ENCODE measurements around the gene SORCS2.

The SORCS2 gene

GRCh38 chr4:7524064-7524682 is 331.8 kb downstream of the SORCS2 start:
- no peak for TF ChIP-seq CTCF (conservative IDR thresholded peaks at IDR 0.05; ENCODE audit: low read depth, low read length)
- no peak for DNase-seq (ENCODE audit: low read depth)
- no peak overlapping the region for H3K4me3 ChIP-seq (ENCODE audit: low read depth, low read length)

DNA sequence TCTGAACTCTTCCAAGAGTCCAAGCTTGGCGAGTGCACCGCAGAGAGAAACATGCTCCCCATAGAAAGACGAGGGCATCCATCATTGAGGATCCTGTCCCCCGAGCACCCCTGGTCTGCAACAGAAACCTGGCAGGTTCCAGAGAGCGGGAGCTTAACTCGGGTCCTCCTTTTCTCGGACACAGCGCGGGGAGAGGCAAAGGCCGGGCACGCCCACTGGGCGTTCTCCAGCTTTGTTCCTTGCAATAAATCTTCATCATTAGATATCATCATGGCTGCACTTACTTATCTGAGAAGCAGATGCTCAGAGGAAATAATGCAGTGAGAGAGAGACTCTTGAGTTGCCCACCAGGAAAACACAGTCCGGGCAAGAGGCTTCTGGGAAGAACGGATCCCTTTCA is 332.5 kb downstream of the SORCS2 start:
- no peak for DNase-seq (ENCODE audit: low read depth)
- no peak for TF ChIP-seq CTCF (conservative IDR thresholded peaks at IDR 0.05; ENCODE audit: low read depth, low read length)
- no peak overlapping the region for H3K4me3 ChIP-seq (ENCODE audit: low read depth, low read length)

- no peak for DNase-seq (ENCODE audit: low read depth)
- H3K4me3 ChIP-seq (ENCODE audit: low read depth, low read length) = no peak overlapping the region
- TF ChIP-seq CTCF (conservative IDR thresholded peaks at IDR 0.05; ENCODE audit: low read depth, low read length) = no peak
These were observed 334.2 kb downstream of the SORCS2 start for GRCh38 chr4:7526491-7526890.

GRCh38 chr4:7526929-7527535 is 334.7 kb downstream of the SORCS2 start:
- no peak overlapping the region for H3K4me3 ChIP-seq (ENCODE audit: low read depth, low read length)
- no peak for DNase-seq (ENCODE audit: low read depth)
- no peak for TF ChIP-seq CTCF (conservative IDR thresholded peaks at IDR 0.05; ENCODE audit: low read depth, low read length)

DNA sequence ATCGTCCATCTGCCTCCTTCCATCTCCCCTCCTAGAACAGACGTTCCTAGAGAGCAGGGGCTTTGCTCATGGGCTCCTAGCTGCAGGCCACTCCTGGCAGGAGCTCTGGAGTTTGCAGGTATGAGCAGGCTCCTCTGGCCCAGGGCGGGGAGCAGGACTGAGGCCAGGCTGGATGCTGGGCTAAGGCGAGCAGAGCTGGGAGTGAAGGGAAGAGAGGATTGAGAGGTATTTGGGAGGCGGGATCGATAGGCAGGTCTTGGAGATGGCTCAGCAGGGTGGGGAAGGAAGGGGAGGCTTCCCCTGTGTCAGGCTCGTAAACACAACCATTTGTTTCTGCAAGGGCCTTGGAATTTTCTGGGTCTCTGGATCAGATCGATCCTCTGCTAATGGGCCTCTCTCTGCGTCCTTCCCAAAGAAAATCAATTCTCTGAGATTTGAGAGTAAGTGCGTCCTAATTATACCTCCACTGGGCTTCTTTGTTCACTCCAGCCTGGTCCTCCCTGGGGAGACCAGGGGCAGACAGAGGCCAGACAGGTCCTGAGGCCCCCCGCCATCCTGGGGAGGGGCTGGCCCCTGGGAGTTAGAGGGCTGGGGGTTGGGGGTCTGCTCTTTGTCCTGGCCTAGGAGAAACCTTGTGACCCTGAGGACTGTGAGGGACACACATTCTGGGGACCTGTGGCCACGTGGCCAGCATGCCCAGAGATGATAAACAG is 337.2 kb downstream of the SORCS2 start:
- no peak for DNase-seq (ENCODE audit: low read depth)
- no peak for TF ChIP-seq CTCF (conservative IDR thresholded peaks at IDR 0.05; ENCODE audit: low read depth, low read length)

DNA sequence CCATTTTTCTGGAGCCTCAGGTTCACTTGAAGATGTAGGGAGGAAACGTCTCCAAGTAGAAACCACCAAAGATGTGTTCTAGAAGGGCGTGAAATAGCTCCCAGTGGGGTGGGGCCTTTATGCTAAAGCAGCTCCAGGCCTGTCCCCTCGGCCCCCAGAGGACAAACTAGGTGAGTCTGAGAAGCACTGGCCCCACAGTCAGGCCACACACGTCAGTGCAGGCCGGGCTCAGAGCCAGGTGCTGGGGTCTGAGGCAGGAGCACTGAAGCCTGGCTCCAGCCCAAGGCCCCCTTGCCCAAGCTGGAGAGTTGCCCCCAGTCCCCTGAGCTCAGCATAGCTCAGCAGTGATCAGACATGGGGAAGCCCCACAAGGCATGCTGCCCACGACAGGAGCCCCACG is 337.7 kb downstream of the SORCS2 start:
- no peak for TF ChIP-seq CTCF (conservative IDR thresholded peaks at IDR 0.05; ENCODE audit: low read depth, low read length)
- no peak overlapping the region for H3K4me3 ChIP-seq (ENCODE audit: low read depth, low read length)
- no peak for DNase-seq (ENCODE audit: low read depth)

More for the DNA sequence above, 337.2 kb downstream of the SORCS2 start:
- H3K4me3 ChIP-seq (ENCODE audit: low read depth, low read length) = no peak overlapping the region

All from choroid plexus epithelial cell (primary cell).